GM23248 (cell line): ENCODE results near the gene PLAAT2. TPM values are rescaled to one million over a fixed set of nuclear protein-coding genes. Genes with fewer than 3 reads are reported as not detected.

Source experiments
- DNase-seq: peaks from one replicate; pipeline ENCODE4 v3.0.0-alpha.2; 2015
- H2AFZ ChIP-seq: fragments of 200-600 bp; sonication (generic); 2 replicates; pipeline ENCODE4 v1.6.1; 2016; ENCODE audit warnings: antibody characterized with exemption
- H3F3A ChIP-seq: fragments of 200-600 bp; sonication (generic); 2 replicates; pipeline ENCODE4 v1.6.1; 2016; ENCODE audit warnings: mild to moderate bottlenecking, antibody characterized with exemption, mixed run types; ENCODE audit not compliant: insufficient read depth
- H3K27ac ChIP-seq: fragments of 200-600 bp; sonication (generic); 2 replicates; pipeline ENCODE4 v1.5.1; 2016; ENCODE audit warnings: mild to moderate bottlenecking
- H3K27me3 ChIP-seq: fragments of 200-600 bp; sonication (generic); replicated peaks from 2 replicates; pipeline ENCODE4 v1.6.1; 2016; ENCODE audit warnings: mild to moderate bottlenecking; ENCODE audit not compliant: insufficient read depth
- H3K36me3 ChIP-seq: fragments of 200-600 bp; sonication (generic); 2 replicates; pipeline ENCODE4 v1.6.1; 2016; ENCODE audit warnings: low read depth, mild to moderate bottlenecking
- H3K4me1 ChIP-seq: fragments of 200-600 bp; sonication (generic); 2 replicates; pipeline ENCODE4 v1.6.1; 2016; ENCODE audit warnings: mild to moderate bottlenecking; ENCODE audit not compliant: insufficient read depth
- H3K4me2 ChIP-seq: fragments of 200-600 bp; sonication (generic); one replicate; pipeline ENCODE4 v1.6.1; 2016; ENCODE audit warnings: mild to moderate bottlenecking; ENCODE audit not compliant: unreplicated experiment
- H3K4me3 ChIP-seq: fragments of 200-600 bp; sonication (generic); 2 replicates; pipeline ENCODE4 v1.5.1; 2016; ENCODE audit warnings: mild to moderate bottlenecking
- H3K79me2 ChIP-seq: fragments of 200-600 bp; sonication (generic); 2 replicates; pipeline ENCODE4 v1.6.1; 2016; ENCODE audit warnings: mild to moderate bottlenecking; ENCODE audit not compliant: insufficient read depth
- H3K9ac ChIP-seq: fragments of 200-600 bp; sonication (generic); 2 replicates; pipeline ENCODE4 v1.6.1; 2016; ENCODE audit warnings: mild to moderate bottlenecking
- H3K9me2 ChIP-seq: fragments of 200-600 bp; sonication (generic); 2 replicates; pipeline ENCODE4 v1.6.1; 2016; ENCODE audit warnings: mixed run types, mild to moderate bottlenecking, moderate library complexity; ENCODE audit not compliant: insufficient read depth
- H3K9me3 ChIP-seq: fragments of 200-600 bp; sonication (generic); one replicate; pipeline ENCODE4 v1.6.1; 2017; ENCODE audit warnings: low read depth
- H4K20me1 ChIP-seq: fragments of 200-600 bp; sonication (generic); 2 replicates; pipeline ENCODE4 v1.6.0; 2016; ENCODE audit not compliant: insufficient read depth
- EZH2 ChIP-seq: fragments of 200-600 bp; sonication (generic); IDR thresholded peaks from 2 replicates; pipeline ENCODE4 v1.6.1; 2018; ENCODE audit warnings: antibody characterized with exemption, mild to moderate bottlenecking; ENCODE audit not compliant: insufficient read depth, poor library complexity, severe bottlenecking
- EZH2phosphoT487 ChIP-seq: fragments of 200-600 bp; sonication (generic); IDR thresholded peaks from 2 replicates; pipeline ENCODE4 v1.6.1; 2018; ENCODE audit warnings: antibody characterized with exemption, moderate library complexity, mild to moderate bottlenecking, low read depth; ENCODE audit not compliant: insufficient read depth
- WGBS, 2 experiments: methylation state at CpG; one replicate each; pipeline ENCODE4 v1.1.6; 2015 to 2017; ENCODE audit warnings: low lambda C conversion rate in 2 of 2, low coverage in 1 of 2; ENCODE audit errors: missing lambda C conversion rate in 2 of 2; 5-methylcytosine and 5-hydroxymethylcytosine counted together
- in situ Hi-C: fragments of 300-500 bp; cut with MboI; formaldehyde crosslinking; loops from 2 replicates; pipeline ENCODE4 v1.15.0; 2020
- polyA plus RNA-seq: library from polyadenylated mRNA; unstranded; fragments of >200 nt; fragmentation: Nextera tagmentation; extraction: Ambion mirVana; gene quantifications from 2 replicates; pipeline ENCODE4 v1.2.1, GENCODE V29; 2016
- total RNA-seq: library from RNA; depleted of rRNA; stranded (reverse); fragments of >200 nt; shearing (Covaris generic); gene quantifications from 2 replicates; pipeline ENCODE4 v1.2.3, GENCODE V29; 2014; rRNA removed

PLAAT2 gene
- total RNA-seq (not detected in 2 replicates), polyA plus RNA-seq (not detected in 2 replicates)

DNA sequence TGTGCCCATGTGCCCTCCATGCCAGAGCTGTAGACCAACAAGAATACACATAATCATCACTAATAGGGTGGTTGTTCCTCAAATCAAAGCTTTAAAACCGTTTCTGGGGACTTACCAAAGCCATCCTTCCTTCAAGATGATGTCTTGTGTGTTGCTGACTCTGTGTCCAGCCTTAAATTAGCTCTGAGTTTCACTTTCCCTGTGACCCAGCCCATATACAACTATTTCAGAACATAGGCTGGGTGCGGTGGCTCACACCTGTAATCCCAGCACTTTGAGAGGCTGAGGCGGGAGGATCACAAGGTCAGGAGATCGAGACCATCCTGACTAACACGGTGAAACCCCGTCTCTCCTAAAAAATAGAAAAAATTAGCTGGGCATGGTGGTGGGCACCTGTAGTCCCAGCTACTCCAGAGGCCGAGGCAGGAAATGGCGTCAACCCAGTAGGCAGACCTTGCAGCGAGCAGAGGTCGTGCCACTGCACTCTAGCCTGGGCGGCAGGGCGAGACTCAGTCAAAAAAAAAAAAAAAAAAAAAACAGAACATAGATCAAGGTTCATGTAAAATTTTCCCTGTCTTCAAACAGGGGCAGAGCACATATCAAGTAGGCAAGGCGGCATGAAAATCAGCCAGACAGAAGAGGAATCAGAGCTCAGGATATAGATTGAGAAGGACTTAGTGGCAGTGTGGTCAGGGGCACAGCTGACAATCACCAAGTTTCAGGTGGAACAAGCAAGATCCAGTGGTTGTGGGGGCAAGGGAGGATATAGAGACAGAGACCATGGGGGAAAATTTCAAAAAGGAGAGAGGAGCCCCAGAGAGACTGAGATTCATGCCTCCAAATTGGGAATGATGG lies at the start of gene PLAAT2:
Gene PLAAT2, minus strand, starts transcription at position 179 of the 855 bp plus-strand sequence. Its CDS starts 55 bp downstream, at position 124.
- Histone ChIP-seq H3K4me3 (no peak within 1 kb of the TSS), H3K27me3 (0 out of 2 replicates have a peak, but pooled peaks cover 5% of the 10 kb centered on the region), H3K27ac (no peak within 1 kb of the TSS), H3K36me3 (no peaks in the 10 kb centered on the region), H4K20me1 (no peaks in the 10 kb centered on the region), H3K9me3 (no peaks in the 10 kb centered on the region), H3K4me2 (no peak within 1 kb of the TSS), H3K4me1 (peaks cover 16% of the 10 kb centered on the region), H3F3A (peaks cover 13% of the 10 kb centered on the region; the same call in 1 of the 2 replicates), H3K9me2 (no peaks in the 10 kb centered on the region), H3K9ac (no peak within 1 kb of the TSS), H2AFZ (no peak within 1 kb of the TSS), H3K79me2 (no peaks in the 10 kb centered on the region)
- no peak for TF ChIP-seq EZH2
- no peak for TF ChIP-seq EZH2phosphoT487
- DNase-seq: no peak
- WGBS, 2 experiments: 82 to 86% methylated on average over 12 to 13 of the region's 13 CpGs
- in situ Hi-C loops: no loop called here

DNA sequence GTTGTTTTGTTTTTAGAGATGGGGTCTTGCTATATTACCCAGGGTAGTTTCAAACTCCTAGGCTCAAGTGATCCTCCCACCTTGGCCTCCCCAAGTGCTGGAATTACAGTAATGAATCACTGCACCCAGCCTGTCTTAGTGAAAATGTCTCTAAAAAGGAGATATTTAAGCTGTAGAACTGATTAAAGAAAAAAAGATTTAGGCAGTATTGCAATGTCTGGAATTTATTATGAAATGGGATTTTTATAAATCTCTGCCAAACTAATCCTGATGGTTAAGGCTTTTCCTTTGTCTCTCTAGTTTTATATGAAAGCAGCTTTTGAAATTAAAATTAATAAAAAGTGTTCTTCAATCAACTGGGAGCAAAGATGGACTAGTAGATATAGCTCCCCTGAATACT lies 49.0 kb upstream of the PLAAT2 start:
- H2AFZ ChIP-seq: no peak overlapping the region
- H3K4me2 ChIP-seq: no peak overlapping the region
- H3K9me3 ChIP-seq: no peaks in the 10 kb centered on the region
- peaks cover 8% of the 10 kb centered on the region; the same call in 1 of the 2 replicates for H3F3A ChIP-seq
- H3K4me3 ChIP-seq: no peak overlapping the region
- no peak for DNase-seq
- H3K27ac ChIP-seq: no peak overlapping the region
- H3K9ac ChIP-seq: no peak overlapping the region
- H3K27me3 ChIP-seq: no peaks in the 10 kb centered on the region
- no peaks in the 10 kb centered on the region for H4K20me1 ChIP-seq
- peaks cover 8% of the 10 kb centered on the region; the same call in 1 of the 2 replicates for H3K4me1 ChIP-seq
- TF ChIP-seq EZH2 (no peak), EZH2phosphoT487 (no peak)
- no peaks in the 10 kb centered on the region for H3K9me2 ChIP-seq
- in situ Hi-C loops: no loop called here
- H3K36me3 ChIP-seq: no peaks in the 10 kb centered on the region
- no peaks in the 10 kb centered on the region for H3K79me2 ChIP-seq

DNA sequence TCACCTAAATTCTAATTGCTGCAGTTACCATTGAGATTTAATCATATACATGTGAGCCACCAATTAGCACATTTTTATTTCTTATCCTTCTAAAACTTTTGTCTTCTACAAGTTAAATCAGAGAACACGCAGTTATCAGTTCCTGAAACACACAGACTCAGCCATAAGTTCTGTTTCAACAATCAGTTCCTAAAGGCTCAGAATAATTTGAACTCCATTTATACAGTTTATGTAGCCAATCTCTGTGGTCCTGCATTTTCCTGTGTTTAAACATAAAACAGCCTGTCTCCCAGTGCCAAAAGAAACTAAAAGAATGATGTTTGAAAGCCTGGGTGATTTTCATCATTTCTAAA lies 48.2 kb upstream of the PLAAT2 start:
- in situ Hi-C loops: no loop called here
- Histone ChIP-seq H3K4me2 (no peak overlapping the region), H4K20me1 (no peaks in the 10 kb centered on the region), H3K36me3 (no peaks in the 10 kb centered on the region), H3K9me3 (no peaks in the 10 kb centered on the region), H3K4me3 (no peak overlapping the region), H3K27ac (no peak overlapping the region), H2AFZ (no peak overlapping the region), H3K9ac (no peak overlapping the region), H3K79me2 (no peaks in the 10 kb centered on the region), H3K27me3 (no peaks in the 10 kb centered on the region), H3K9me2 (no peaks in the 10 kb centered on the region), H3K4me1 (peaks cover 8% of the 10 kb centered on the region; the same call in 1 of the 2 replicates), H3F3A (peaks cover 8% of the 10 kb centered on the region; the same call in 1 of the 2 replicates)
- TF ChIP-seq EZH2phosphoT487 (no peak), EZH2 (no peak)
- no peak for DNase-seq
- 95 to 100% methylated on average over 1 of the region's 1 CpG for WGBS, 2 experiments

DNA sequence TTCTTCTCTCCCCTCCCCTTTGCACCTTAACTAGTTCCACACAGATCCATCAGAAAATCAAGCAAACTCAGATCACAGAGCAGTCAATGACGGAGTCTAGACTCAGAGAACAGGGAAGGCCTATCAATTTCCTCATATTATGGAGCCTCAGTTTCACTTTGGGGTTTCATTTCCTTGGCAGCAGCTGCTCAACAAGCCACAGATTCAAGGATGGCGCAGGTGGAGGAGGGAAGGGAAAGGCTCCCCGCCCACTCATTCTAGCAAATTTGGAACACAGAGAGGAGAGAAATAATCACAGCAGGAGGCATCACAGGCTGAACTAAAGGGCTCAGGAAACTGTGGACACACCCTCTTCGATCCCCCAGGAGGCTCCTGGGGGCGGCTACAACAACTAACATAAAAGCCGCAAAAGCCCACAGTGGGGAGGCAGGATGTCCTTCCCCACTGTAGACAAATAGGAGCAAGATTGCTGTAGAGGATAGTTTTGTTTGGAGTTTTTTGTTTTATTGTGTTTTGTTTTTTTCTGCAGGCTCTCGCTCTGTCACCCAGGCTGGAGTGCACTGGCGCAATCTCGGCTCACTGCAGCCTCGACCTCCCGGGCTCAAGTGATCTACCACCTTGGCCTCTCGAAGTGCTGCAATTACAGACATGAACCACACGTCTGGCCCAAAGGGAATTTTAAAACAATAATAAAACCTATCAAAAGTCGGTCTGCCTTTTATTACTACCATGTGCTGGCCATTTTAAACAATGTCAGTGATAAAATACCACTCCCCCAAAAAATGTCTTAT lies 47.6 kb upstream of the PLAAT2 start:
- H3K79me2 ChIP-seq: no peaks in the 10 kb centered on the region
- no peak overlapping the region for H3K9ac ChIP-seq
- in situ Hi-C loops: no loop called here
- no peak overlapping the region for H3K4me2 ChIP-seq
- no peaks in the 10 kb centered on the region for H4K20me1 ChIP-seq
- DNase-seq: no peak
- H3K4me3 ChIP-seq: no peak overlapping the region
- no peak overlapping the region for H2AFZ ChIP-seq
- H3K36me3 ChIP-seq: no peaks in the 10 kb centered on the region
- H3F3A ChIP-seq: peaks cover 8% of the 10 kb centered on the region; the same call in 1 of the 2 replicates
- TF ChIP-seq EZH2phosphoT487 (no peak), EZH2 (no peak)
- H3K4me1 ChIP-seq: peaks cover 8% of the 10 kb centered on the region; the same call in 1 of the 2 replicates
- no peaks in the 10 kb centered on the region for H3K9me2 ChIP-seq
- no peak overlapping the region for H3K27ac ChIP-seq
- 85 to 88% methylated on average over 14 of the region's 14 CpGs for WGBS, 2 experiments
- no peaks in the 10 kb centered on the region for H3K9me3 ChIP-seq
- H3K27me3 ChIP-seq: no peaks in the 10 kb centered on the region
